Colonic mucosa (tissue), 4 donors: ENCODE measurements around the gene WDFY3. TPM values are rescaled to one million over a fixed set of nuclear protein-coding genes. Genes with fewer than 3 reads are reported as not detected.

Experiments
- DNase-seq: peaks from one replicate; pipeline ENCODE4 v3.0.0-alpha.2; 2020
- H3K27ac ChIP-seq: fragments of 200-600 bp; one replicate; pipeline ENCODE4 v1.8.0; 2021
- H3K27me3 ChIP-seq: fragments of 200-600 bp; one replicate; pipeline ENCODE4 v1.8.0; 2021
- H3K36me3 ChIP-seq: fragments of 200-600 bp; one replicate; pipeline ENCODE4 v1.8.0; 2021
- H3K4me1 ChIP-seq: fragments of 200-600 bp; one replicate; pipeline ENCODE4 v1.8.0; 2021; ENCODE audit warnings: mild to moderate bottlenecking
- H3K4me3 ChIP-seq: fragments of 200-600 bp; one replicate; pipeline ENCODE4 v1.8.0; 2021
- H3K9ac ChIP-seq, 2 donors: one replicate each; pipeline ENCODE4 v1.7.0; 2013; ENCODE audit warnings: control low read depth in 2 of 2, low read depth in 2 of 2, low read length in 2 of 2
- H3K9me3 ChIP-seq: fragments of 200-600 bp; one replicate; pipeline ENCODE4 v1.8.0; 2021
- CTCF ChIP-seq: fragments of 200-600 bp; IDR thresholded peaks from one replicate; pipeline ENCODE4 v1.8.0; 2022; ENCODE audit warnings: antibody characterized with exemption, mild to moderate bottlenecking
- intact Hi-C: fragments of 100-400 bp; cut with DNase I; formaldehyde crosslinking; loops from one replicate; pipeline ENCODE4 v1.14.1; 2022
- total RNA-seq, 2 donors: library from RNA; stranded (reverse); fragmentation: NEBNext Ultra II Directional in 1 of 2; extraction: Animal tissue kit (Norgen Biotek cat#: 25700) in 1 of 2; gene quantifications; one replicate each; pipeline ENCODE4 v1.2.1, GENCODE V29; 2021
- donor health status: healthy.
- donor health status: DM: no; HTN: no; CAD: no.
- donor health status: DM: no; HTN: no; CAD: no.

Gene WDFY3
- total RNA-seq, 2 donors from 2014 or later, result 46.3 to 50.8 TPM

GRCh38 chr4:84952004-84952403 is 14.5 kb downstream of the WDFY3 start:
- intact Hi-C loops, result no loop called here
- H3K9ac ChIP-seq, result no peak overlapping the region
- H3K4me3 ChIP-seq, result no peak overlapping the region
- no peak for DNase-seq
- H3K9me3 ChIP-seq, result no peaks in the 10 kb centered on the region
- H3K4me1 ChIP-seq, result no peaks in the 10 kb centered on the region
- no peaks in the 10 kb centered on the region for H3K36me3 ChIP-seq
- H3K27me3 ChIP-seq, result no peaks in the 10 kb centered on the region
- H3K27ac ChIP-seq, result no peak overlapping the region
- no peak for TF ChIP-seq CTCF

- H3K27me3 ChIP-seq, result no peaks in the 10 kb centered on the region
- H3K4me3 ChIP-seq, result no peak overlapping the region
- intact Hi-C loops, result no loop called here
- H3K27ac ChIP-seq, result no peak overlapping the region
- H3K9me3 ChIP-seq, result no peaks in the 10 kb centered on the region
- no peaks in the 10 kb centered on the region for H3K36me3 ChIP-seq
- no peak for TF ChIP-seq CTCF
- no peak for DNase-seq
- H3K9ac ChIP-seq, result no peak overlapping the region
- no peaks in the 10 kb centered on the region for H3K4me1 ChIP-seq
Observed at GRCh38 chr4:84948056-84948455, 18.4 kb downstream of the WDFY3 start.

- Histone ChIP-seq H3K4me3 (no peak overlapping the region), H3K9me3 (no peaks in the 10 kb centered on the region), H3K27ac (no peak overlapping the region), H3K9ac (no peak overlapping the region), H3K27me3 (no peaks in the 10 kb centered on the region), H3K36me3 (no peaks in the 10 kb centered on the region), H3K4me1 (no peaks in the 10 kb centered on the region)
- no peak for DNase-seq
- intact Hi-C loops, result no loop called here
- TF ChIP-seq CTCF, result no peak
Observed at GRCh38 chr4:84944947-84945346, 21.5 kb downstream of the WDFY3 start.

- Histone ChIP-seq H3K27ac (no peak overlapping the region), H3K4me1 (no peaks in the 10 kb centered on the region), H3K9ac (no peak overlapping the region), H3K4me3 (no peak overlapping the region), H3K27me3 (no peaks in the 10 kb centered on the region), H3K36me3 (no peaks in the 10 kb centered on the region), H3K9me3 (no peaks in the 10 kb centered on the region)
- no peak for DNase-seq
- TF ChIP-seq CTCF, result no peak
- intact Hi-C loops, result no loop called here
Observed at GRCh38 chr4:84940960-84941359, 25.5 kb downstream of the WDFY3 start.

- no peak for TF ChIP-seq CTCF
- no peak overlapping the region for H3K4me3 ChIP-seq
- H3K27ac ChIP-seq, result no peak overlapping the region
- intact Hi-C loops, result no loop called here
- H3K4me1 ChIP-seq, result no peaks in the 10 kb centered on the region
- DNase-seq, result no peak
- H3K9me3 ChIP-seq, result no peaks in the 10 kb centered on the region
- H3K9ac ChIP-seq, result no peak overlapping the region
- no peaks in the 10 kb centered on the region for H3K27me3 ChIP-seq
- no peaks in the 10 kb centered on the region for H3K36me3 ChIP-seq
Observed at GRCh38 chr4:84939113-84939512, 27.4 kb downstream of the WDFY3 start.

GRCh38 chr4:84938316-84938715 is 28.2 kb downstream of the WDFY3 start:
- intact Hi-C loops, result no loop called here
- no peaks in the 10 kb centered on the region for H3K27me3 ChIP-seq
- no peak for DNase-seq
- no peak overlapping the region for H3K9ac ChIP-seq
- H3K4me3 ChIP-seq, result no peak overlapping the region
- no peak overlapping the region for H3K27ac ChIP-seq
- H3K4me1 ChIP-seq, result no peaks in the 10 kb centered on the region
- no peaks in the 10 kb centered on the region for H3K36me3 ChIP-seq
- no peaks in the 10 kb centered on the region for H3K9me3 ChIP-seq
- no peak for TF ChIP-seq CTCF
